Keratinocyte (primary cell): ENCODE data around the gene APOB. TPM values are rescaled to one million over a fixed set of nuclear protein-coding genes. Genes with fewer than 3 reads are reported as not detected.

ENCODE experiments used
- DNase-seq: peaks from one replicate; pipeline ENCODE4 v3.0.0-alpha.2; 2011; ENCODE audit warnings: low read depth, missing footprints, low spot score
- FAIRE-seq: peaks from 2 replicates; lab custom pipeline; 2011; peaks lifted over from hg19 to GRCh38; lab: Jason Lieb, UNC
- H2AFZ ChIP-seq: 2 replicates; pipeline ENCODE4 v1.6.0; 2012; ENCODE audit warnings: low read length, control low read depth, inconsistent platforms; ENCODE audit not compliant: control insufficient read depth
- H3K27ac ChIP-seq: 2 replicates; pipeline ENCODE4 v1.5.1; 2011; ENCODE audit warnings: low read length; ENCODE audit not compliant: control insufficient read depth, insufficient read depth
- H3K27me3 ChIP-seq: 3 replicates; pipeline ENCODE4 v1.6.0; 2011; ENCODE audit warnings: low read length; ENCODE audit not compliant: control insufficient read depth, insufficient read depth; ENCODE audit errors: extremely low read depth
- H3K36me3 ChIP-seq, 2 experiments: 2 replicates in 1 of 2; 3 replicates in 1 of 2; pipeline ENCODE4 v1.5.1; 2011; ENCODE audit warnings: low read length in 2 of 2, mild to moderate bottlenecking in 1 of 2; ENCODE audit not compliant: control insufficient read depth in 2 of 2, insufficient read depth in 2 of 2; ENCODE audit errors: extremely low read depth in 1 of 2
- H3K4me1 ChIP-seq: 3 replicates; pipeline ENCODE4 v1.5.1; 2011; ENCODE audit warnings: low read length; ENCODE audit not compliant: control insufficient read depth, insufficient read depth; ENCODE audit errors: extremely low read depth
- H3K4me2 ChIP-seq: 3 replicates; pipeline ENCODE4 v1.6.0; 2011; ENCODE audit warnings: low read depth, low read length; ENCODE audit not compliant: control insufficient read depth, insufficient read depth; ENCODE audit errors: extremely low read depth
- H3K4me3 ChIP-seq, 3 experiments: fragments of 200-600 bp in 1 of 3; sonication (generic) in 1 of 3; 2 replicates in 2 of 3; 3 replicates in 1 of 3; pipeline ENCODE4 v1.5.1; 2011 to 2016; ENCODE audit warnings: low read length in 3 of 3, mild to moderate bottlenecking in 3 of 3, control low read depth in 2 of 3, inconsistent platforms in 1 of 3, low read depth in 1 of 3, mixed read lengths in 1 of 3, mixed run types in 1 of 3, moderate library complexity in 1 of 3; ENCODE audit not compliant: control insufficient read depth in 2 of 3, insufficient read depth in 2 of 3; ENCODE audit errors: extremely low read depth in 1 of 3
- H3K79me2 ChIP-seq: 2 replicates; pipeline ENCODE4 v1.6.0; 2012; ENCODE audit warnings: low read length; ENCODE audit not compliant: control insufficient read depth, insufficient read depth
- H3K9ac ChIP-seq: 3 replicates; pipeline ENCODE4 v1.6.0; 2011; ENCODE audit warnings: low read length; ENCODE audit not compliant: control insufficient read depth, insufficient read depth; ENCODE audit errors: extremely low read depth
- H3K9me1 ChIP-seq: 3 replicates; pipeline ENCODE4 v1.6.0; 2011; ENCODE audit warnings: low read length; ENCODE audit not compliant: control insufficient read depth, insufficient read depth; ENCODE audit errors: extremely low read depth
- H3K9me3 ChIP-seq: 2 replicates; pipeline ENCODE4 v1.5.1; 2012; ENCODE audit warnings: low read depth, low read length; ENCODE audit not compliant: control insufficient read depth
- H4K20me1 ChIP-seq: 3 replicates; pipeline ENCODE4 v1.6.0; 2011; ENCODE audit warnings: low read length; ENCODE audit not compliant: control insufficient read depth, insufficient read depth; ENCODE audit errors: extremely low read depth
- CTCF ChIP-seq, 3 experiments: IDR thresholded peaks in 1 of 3; conservative IDR thresholded peaks in 1 of 3; optimal IDR thresholded peaks in 1 of 3; 2 replicates in 2 of 3; 3 replicates in 1 of 3; pipeline versions ENCODE3 to v1.5.1; 2011; ENCODE audit warnings: low read length in 3 of 3, mild to moderate bottlenecking in 3 of 3, moderate library complexity in 2 of 3, control low read depth in 1 of 3, inconsistent platforms in 1 of 3; ENCODE audit not compliant: insufficient read depth in 2 of 3; ENCODE audit errors: extremely low read depth in 1 of 3
- EZH2 ChIP-seq: IDR thresholded peaks from one replicate; pipeline ENCODE4 v1.6.1; 2012; ENCODE audit warnings: inconsistent platforms, mild to moderate bottlenecking, low read length, moderate library complexity
- dilution Hi-C: fragments of 300-500 bp; cut with MboI; formaldehyde crosslinking; loops from one replicate; pipeline ENCODE4 v1.7.0; 2020; ENCODE audit warnings: low sequenced_read_pairs; ENCODE audit not compliant: extremely low pct_ligation_motif_present
- polyA plus RNA-seq, 5 experiments: library from polyadenylated mRNA; depleted of rRNA in 3 of 5; stranded (reverse) in 3 of 5; stranded (forward) in 1 of 5; unstranded in 1 of 5; fragments of >200 nt; gene quantifications; 1 replicate in 1 of 5; 2 replicates in 3 of 5; 3 replicates in 1 of 5; pipeline versions ENCODE4 v1.2.1 to v1.2.3, GENCODE V29; 2011 to 2012; ENCODE audit warnings: missing spikeins in 2 of 5, low read depth in 1 of 5, low replicate concordance in 1 of 5

Gene APOB
- polyA plus RNA-seq, 1 donor (not counting 4 experiments of a cell fraction or from before 2014, with no cell fraction given), result 0.01 TPM

GRCh38 chr2:21022792-21023367, 21.0 kb downstream of the APOB start:
- no peak for TF ChIP-seq CTCF (optimal IDR thresholded peaks at IDR 0.05 in 1 of 3, IDR thresholded peaks at IDR 0.05 in 1 of 3, conservative IDR thresholded peaks at IDR 0.05 in 1 of 3; ENCODE audit: extremely low read depth in 1 of 3, insufficient read depth in 2 of 3, low read length in 3 of 3)
- TF ChIP-seq EZH2, result no peak
- Histone ChIP-seq H3K4me2 (no peak overlapping the region), H3K27me3 (no peaks in the 10 kb centered on the region), H3K36me3 (no peaks in the 10 kb centered on the region), H3K4me3 (no peak overlapping the region), H3K9me1 (no peaks in the 10 kb centered on the region), H3K9me3 (no peaks in the 10 kb centered on the region), H4K20me1 (no peaks in the 10 kb centered on the region), H3K79me2 (no peaks in the 10 kb centered on the region), H2AFZ (no peak overlapping the region), H3K27ac (no peak overlapping the region), H3K4me1 (no peaks in the 10 kb centered on the region), H3K9ac (no peak overlapping the region)
- dilution Hi-C loops, result no loop called here
- no peak for DNase-seq
- FAIRE-seq, result no peak

- no peaks in the 10 kb centered on the region for H3K9me1 ChIP-seq
- no peak overlapping the region for H3K4me3 ChIP-seq
- H3K27me3 ChIP-seq, result no peaks in the 10 kb centered on the region
- TF ChIP-seq CTCF (optimal IDR thresholded peaks at IDR 0.05 in 1 of 3, IDR thresholded peaks at IDR 0.05 in 1 of 3, conservative IDR thresholded peaks at IDR 0.05 in 1 of 3; ENCODE audit: extremely low read depth in 1 of 3, insufficient read depth in 2 of 3, low read length in 3 of 3) (no peak), EZH2 (no peak)
- H3K4me1 ChIP-seq, result no peaks in the 10 kb centered on the region
- no peaks in the 10 kb centered on the region for H3K9me3 ChIP-seq
- H2AFZ ChIP-seq, result no peak overlapping the region
- H3K79me2 ChIP-seq, result no peaks in the 10 kb centered on the region
- DNase-seq (no peak), FAIRE-seq (no peak)
- H3K4me2 ChIP-seq, result no peak overlapping the region
- no peaks in the 10 kb centered on the region for H4K20me1 ChIP-seq
- H3K36me3 ChIP-seq, result no peaks in the 10 kb centered on the region
- no peak overlapping the region for H3K27ac ChIP-seq
- dilution Hi-C loops, result no loop called here
- H3K9ac ChIP-seq, result no peak overlapping the region
Measured at GRCh38 chr2:21021430-21021829, 22.4 kb downstream of the APOB start.
